ENCODE measurements around the gene PRTN3.

GRCh38 chr19:850221-850978 is 9.6 kb downstream of the PRTN3 start:
- TF ChIP-seq, protein P1, sequence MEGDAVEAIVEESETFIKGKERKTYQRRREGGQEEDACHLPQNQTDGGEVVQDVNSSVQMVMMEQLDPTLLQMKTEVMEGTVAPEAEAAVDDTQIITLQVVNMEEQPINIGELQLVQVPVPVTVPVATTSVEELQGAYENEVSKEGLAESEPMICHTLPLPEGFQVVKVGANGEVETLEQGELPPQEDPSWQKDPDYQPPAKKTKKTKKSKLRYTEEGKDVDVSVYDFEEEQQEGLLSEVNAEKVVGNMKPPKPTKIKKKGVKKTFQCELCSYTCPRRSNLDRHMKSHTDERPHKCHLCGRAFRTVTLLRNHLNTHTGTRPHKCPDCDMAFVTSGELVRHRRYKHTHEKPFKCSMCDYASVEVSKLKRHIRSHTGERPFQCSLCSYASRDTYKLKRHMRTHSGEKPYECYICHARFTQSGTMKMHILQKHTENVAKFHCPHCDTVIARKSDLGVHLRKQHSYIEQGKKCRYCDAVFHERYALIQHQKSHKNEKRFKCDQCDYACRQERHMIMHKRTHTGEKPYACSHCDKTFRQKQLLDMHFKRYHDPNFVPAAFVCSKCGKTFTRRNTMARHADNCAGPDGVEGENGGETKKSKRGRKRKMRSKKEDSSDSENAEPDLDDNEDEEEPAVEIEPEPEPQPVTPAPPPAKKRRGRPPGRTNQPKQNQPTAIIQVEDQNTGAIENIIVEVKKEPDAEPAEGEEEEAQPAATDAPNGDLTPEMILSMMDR (IDR thresholded peaks at IDR 0.05), result no peak
- TF ChIP-seq POLR2A (IDR thresholded peaks at IDR 0.05), result no peak
- TF ChIP-seq EP300 (IDR thresholded peaks at IDR 0.05), result peak in 1 of 2 donors; percentile 93

Measured in tibial nerve (tissue), 4 donors.